Lower lobe of right lung (tissue), 2 donors: Measurements from ENCODE around the gene TENT4A. TPM values are rescaled to one million over a fixed set of nuclear protein-coding genes. Genes with fewer than 3 reads are reported as not detected.

Experiments used
- ATAC-seq, 2 donors: fragments of 200-7000 bp; cut with Tn5 transposase; one replicate each; pipeline ENCODE4 v1.9.1; 2020 to 2022; ENCODE audit warnings: mild to moderate bottlenecking in 2 of 2, moderate library complexity in 2 of 2
- DNase-seq: peaks from one replicate; pipeline ENCODE4 v3.0.0-alpha.2; 2020
- H3K27ac ChIP-seq: fragments of 200-600 bp; one replicate; pipeline ENCODE4 v1.8.0; 2022
- H3K27me3 ChIP-seq: fragments of 200-600 bp; one replicate; pipeline ENCODE4 v1.8.0; 2022; ENCODE audit warnings: low read depth
- H3K36me3 ChIP-seq: fragments of 200-600 bp; one replicate; pipeline ENCODE4 v1.8.0; 2022; ENCODE audit warnings: mild to moderate bottlenecking
- H3K4me1 ChIP-seq: fragments of 200-600 bp; one replicate; pipeline ENCODE4 v1.8.0; 2022
- H3K4me3 ChIP-seq: fragments of 200-600 bp; one replicate; pipeline ENCODE4 v1.8.0; 2022; ENCODE audit warnings: mild to moderate bottlenecking
- H3K9me3 ChIP-seq: fragments of 200-600 bp; one replicate; pipeline ENCODE4 v1.8.0; 2022
- intact Hi-C: fragments of 100-400 bp; cut with DNase I; formaldehyde crosslinking; loops from one replicate; pipeline ENCODE4 v1.11.0; 2022
- total RNA-seq: library from RNA; stranded (reverse); fragmentation: NEBNext Ultra II Directional; extraction: Animal tissue kit (Norgen Biotek cat#: 25700); gene quantifications from one replicate; pipeline ENCODE4 v1.2.1, GENCODE V29; 2021
- TF ChIP-seq, protein P1 (sequence below): fragments of 200-600 bp; IDR thresholded peaks from one replicate; pipeline ENCODE4 v1.8.0; 2022; ENCODE audit warnings: antibody characterized with exemption, mild to moderate bottlenecking
- donor health status: DM: no; HTN: yes; CAD: no; lungs with severe emphysema.

The TENT4A gene
- total RNA-seq, 1 donor from 2014 or later: 24.1 TPM

DNA sequence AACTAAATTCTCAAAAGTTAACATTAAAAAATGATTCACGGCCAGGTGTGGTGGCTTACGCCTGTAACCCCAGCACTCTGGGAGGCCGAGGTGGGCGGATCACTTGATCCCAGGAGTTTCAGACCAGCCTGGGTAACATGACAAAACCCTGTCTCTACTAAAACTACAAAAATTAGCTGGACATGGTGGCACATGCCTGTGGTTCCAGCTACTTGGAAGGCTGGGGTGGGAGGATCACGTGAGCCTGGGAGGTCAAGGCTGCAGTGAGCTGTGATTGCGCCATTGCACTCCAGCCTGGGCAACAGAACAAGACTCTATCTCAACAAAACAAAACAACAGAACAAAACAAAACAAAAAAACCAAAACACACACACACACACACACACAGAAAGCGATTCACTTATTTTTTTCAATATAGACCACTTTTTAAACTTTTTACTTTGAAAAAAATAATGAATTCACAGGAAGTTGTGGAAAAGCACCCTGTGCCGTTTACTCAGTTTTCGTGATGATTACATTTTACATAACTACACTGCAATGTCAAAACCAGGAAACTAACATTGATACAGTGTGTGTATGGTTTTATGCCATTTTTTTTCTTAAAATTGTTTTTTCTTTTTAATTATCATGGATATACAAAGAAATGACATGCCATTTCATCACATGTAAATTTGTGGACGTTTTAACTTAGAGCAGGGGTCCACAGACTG is 73.7 kb downstream of the TENT4A start:
- Histone ChIP-seq H3K4me3 (no peak overlapping the region), H3K36me3 (no peaks in the 10 kb centered on the region), H3K9me3 (no peaks in the 10 kb centered on the region), H3K27me3 (no peaks in the 10 kb centered on the region), H3K4me1 (no peaks in the 10 kb centered on the region), H3K27ac (no peak overlapping the region)
- TF ChIP-seq, protein P1, sequence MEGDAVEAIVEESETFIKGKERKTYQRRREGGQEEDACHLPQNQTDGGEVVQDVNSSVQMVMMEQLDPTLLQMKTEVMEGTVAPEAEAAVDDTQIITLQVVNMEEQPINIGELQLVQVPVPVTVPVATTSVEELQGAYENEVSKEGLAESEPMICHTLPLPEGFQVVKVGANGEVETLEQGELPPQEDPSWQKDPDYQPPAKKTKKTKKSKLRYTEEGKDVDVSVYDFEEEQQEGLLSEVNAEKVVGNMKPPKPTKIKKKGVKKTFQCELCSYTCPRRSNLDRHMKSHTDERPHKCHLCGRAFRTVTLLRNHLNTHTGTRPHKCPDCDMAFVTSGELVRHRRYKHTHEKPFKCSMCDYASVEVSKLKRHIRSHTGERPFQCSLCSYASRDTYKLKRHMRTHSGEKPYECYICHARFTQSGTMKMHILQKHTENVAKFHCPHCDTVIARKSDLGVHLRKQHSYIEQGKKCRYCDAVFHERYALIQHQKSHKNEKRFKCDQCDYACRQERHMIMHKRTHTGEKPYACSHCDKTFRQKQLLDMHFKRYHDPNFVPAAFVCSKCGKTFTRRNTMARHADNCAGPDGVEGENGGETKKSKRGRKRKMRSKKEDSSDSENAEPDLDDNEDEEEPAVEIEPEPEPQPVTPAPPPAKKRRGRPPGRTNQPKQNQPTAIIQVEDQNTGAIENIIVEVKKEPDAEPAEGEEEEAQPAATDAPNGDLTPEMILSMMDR: no peak
- ATAC-seq (no peak), DNase-seq (peak; percentile 76)
- intact Hi-C loops: no loop called here

DNA sequence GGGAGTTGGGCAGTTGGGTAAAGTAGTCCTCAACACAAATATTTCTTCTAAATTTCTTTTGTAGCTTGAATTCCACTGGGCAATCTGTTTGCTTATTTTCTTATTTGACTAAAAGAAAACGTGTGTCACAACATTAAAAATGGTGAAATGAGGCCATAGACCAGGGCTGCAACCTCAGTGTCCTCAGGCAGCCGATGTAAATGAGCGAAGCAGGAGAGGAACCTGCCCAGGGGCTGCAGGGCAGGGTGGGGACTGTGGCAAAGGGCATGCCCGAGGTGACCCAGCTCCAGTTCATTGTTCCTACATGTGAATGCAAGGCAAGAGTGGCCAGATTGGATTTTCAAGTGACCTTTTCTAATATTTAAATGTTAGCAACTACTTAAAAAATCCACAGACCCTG is 74.7 kb downstream of the TENT4A start:
- Histone ChIP-seq H3K27ac (no peak overlapping the region), H3K4me3 (no peak overlapping the region), H3K36me3 (no peaks in the 10 kb centered on the region), H3K9me3 (no peaks in the 10 kb centered on the region), H3K4me1 (no peaks in the 10 kb centered on the region), H3K27me3 (no peaks in the 10 kb centered on the region)
- intact Hi-C loops: no loop called here
- TF ChIP-seq, protein P1: no peak
- ATAC-seq (no peak), DNase-seq (no peak)

DNA sequence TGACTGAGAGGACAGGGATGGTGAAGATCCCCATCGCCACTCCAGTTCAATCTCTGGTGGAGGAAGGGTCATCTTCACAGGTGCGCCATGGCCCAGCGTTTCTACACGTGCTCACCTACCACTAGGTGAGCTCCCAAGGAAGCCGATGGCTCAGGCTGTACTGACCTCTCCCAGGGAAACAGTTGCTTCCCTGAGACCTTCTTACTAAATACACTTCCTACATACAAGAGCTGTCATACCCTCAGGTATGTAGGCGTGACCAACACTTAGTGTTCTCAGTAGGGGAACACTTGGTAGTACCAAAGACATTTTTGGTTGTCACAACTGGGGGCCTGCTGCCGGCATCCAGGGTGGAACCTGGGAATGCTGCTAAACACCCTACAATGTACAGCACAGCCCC is 75.2 kb downstream of the TENT4A start:
- H3K27ac ChIP-seq: no peak overlapping the region
- TF ChIP-seq, protein P1: no peak
- DNase-seq: no peak
- intact Hi-C loops: no loop called here
- H3K9me3 ChIP-seq: no peaks in the 10 kb centered on the region
- no peaks in the 10 kb centered on the region for H3K36me3 ChIP-seq
- no peaks in the 10 kb centered on the region for H3K4me1 ChIP-seq
- no peak for ATAC-seq
- H3K4me3 ChIP-seq: no peak overlapping the region
- no peaks in the 10 kb centered on the region for H3K27me3 ChIP-seq

DNA sequence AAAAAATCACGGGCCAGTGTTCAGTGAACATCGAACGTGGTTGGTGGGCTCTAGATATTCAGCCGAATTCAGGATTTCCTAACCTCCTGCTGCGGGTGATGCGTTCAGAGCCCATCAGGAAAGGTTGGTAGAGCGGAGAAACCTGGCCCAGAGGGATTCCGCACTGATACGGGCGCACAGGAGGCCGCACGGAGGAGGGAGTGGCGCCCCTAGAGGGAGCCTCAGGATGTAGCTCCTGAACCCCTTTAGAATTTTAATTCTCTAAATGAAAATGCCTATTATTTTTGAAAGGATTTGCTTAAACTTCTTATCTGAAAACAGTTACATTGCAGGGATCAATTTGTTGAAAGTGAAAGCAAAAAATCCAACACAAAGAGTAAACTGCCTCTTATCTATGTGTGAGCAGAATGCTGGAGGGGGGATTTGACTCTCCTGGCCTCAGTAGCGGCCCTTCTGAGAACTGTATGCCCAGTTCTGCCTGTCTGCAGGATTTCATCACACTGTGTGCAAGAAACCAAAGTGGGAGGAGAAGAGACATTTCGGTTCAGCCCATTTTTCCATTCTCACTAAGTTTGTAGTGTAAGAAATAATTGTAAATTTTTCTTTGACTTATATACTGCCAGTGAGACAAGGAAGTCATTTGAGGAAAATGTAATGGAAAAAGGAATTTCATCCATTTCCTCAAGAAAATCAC is 75.9 kb downstream of the TENT4A start:
- Histone ChIP-seq H3K4me3 (no peak overlapping the region), H3K27ac (no peak overlapping the region), H3K27me3 (no peaks in the 10 kb centered on the region), H3K9me3 (no peaks in the 10 kb centered on the region), H3K4me1 (no peaks in the 10 kb centered on the region), H3K36me3 (no peaks in the 10 kb centered on the region)
- intact Hi-C loops: no loop called here
- ATAC-seq (peak; percentile 28 to 39), DNase-seq (no peak)
- TF ChIP-seq, protein P1: no peak

DNA sequence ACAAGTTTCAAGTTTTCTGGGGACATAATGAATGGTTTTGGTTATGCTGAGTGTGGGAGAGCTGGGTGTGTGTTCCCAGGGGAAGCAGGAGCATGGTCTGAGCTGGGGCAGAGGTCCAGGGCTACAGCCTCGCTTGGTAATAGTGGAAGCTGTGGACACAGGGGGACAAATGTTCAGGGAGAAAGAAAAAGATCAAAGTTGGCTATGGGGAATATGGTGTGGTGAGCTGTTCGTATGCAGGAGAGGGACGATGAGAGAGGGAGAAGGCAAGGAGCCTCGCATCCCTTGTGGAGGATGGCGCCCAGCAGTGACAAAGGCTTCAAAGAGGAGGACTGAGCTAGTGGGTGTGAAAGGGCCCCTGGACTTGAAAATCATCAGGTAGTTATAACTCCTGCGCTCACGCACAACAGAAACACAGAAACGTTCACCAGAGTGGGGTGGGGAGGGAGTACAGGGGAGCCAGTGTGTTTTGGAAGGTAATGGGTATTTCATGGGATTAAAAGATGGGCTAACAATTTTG is 77.2 kb downstream of the TENT4A start:
- DNase-seq (no peak), ATAC-seq (no peak)
- Histone ChIP-seq H3K4me3 (no peak overlapping the region), H3K9me3 (no peaks in the 10 kb centered on the region), H3K36me3 (no peaks in the 10 kb centered on the region), H3K27me3 (no peaks in the 10 kb centered on the region), H3K27ac (no peak overlapping the region), H3K4me1 (no peaks in the 10 kb centered on the region)
- TF ChIP-seq, protein P1: no peak
- intact Hi-C loops: no loop called here
